ENCODE measurements around the gene SEC14L1.

Gene SEC14L1

GRCh38 chr17:77203436-77203835 lies 62.7 kb downstream of the SEC14L1 start:
- H3K36me3 Mint-ChIP-seq: peaks cover 91% of the 10 kb centered on the region
- H3K4me3 Mint-ChIP-seq: no peak overlapping the region

GRCh38 chr17:77203846-77204245 lies 63.1 kb downstream of the SEC14L1 start:
- no peak overlapping the region for H3K27ac Mint-ChIP-seq
- no peaks in the 10 kb centered on the region for H3K9me3 Mint-ChIP-seq
- no peaks in the 10 kb centered on the region for H3K27me3 Mint-ChIP-seq
- no peak for ATAC-seq
- peaks cover 91% of the 10 kb centered on the region for H3K36me3 Mint-ChIP-seq
- peaks cover 10% of the 10 kb centered on the region for H3K4me1 Mint-ChIP-seq
- no peak overlapping the region for H3K4me3 Mint-ChIP-seq

More at GRCh38 chr17:77203436-77203835, 62.7 kb downstream of the SEC14L1 start:
- Mint-ChIP-seq H3K27me3 (no peaks in the 10 kb centered on the region), H3K27ac (no peak overlapping the region), H3K4me1 (peaks cover 10% of the 10 kb centered on the region), H3K9me3 (no peaks in the 10 kb centered on the region)
- no peak for ATAC-seq

GRCh38 chr17:77204536-77204935 lies 63.8 kb downstream of the SEC14L1 start:
- Mint-ChIP-seq H3K4me3 (no peak overlapping the region), H3K36me3 (peaks cover 91% of the 10 kb centered on the region), H3K9me3 (no peaks in the 10 kb centered on the region), H3K4me1 (peaks cover 10% of the 10 kb centered on the region), H3K27me3 (no peaks in the 10 kb centered on the region), H3K27ac (no peak overlapping the region)
- ATAC-seq: no peak

- Mint-ChIP-seq H3K4me1 (peaks cover 19% of the 10 kb centered on the region), H3K27ac (no peak overlapping the region), H3K36me3 (peaks cover 91% of the 10 kb centered on the region), H3K4me3 (no peak overlapping the region), H3K9me3 (no peaks in the 10 kb centered on the region), H3K27me3 (no peaks in the 10 kb centered on the region)
- ATAC-seq: peak; percentile 60
Observed at GRCh38 chr17:77205396-77206125, 64.8 kb downstream of the SEC14L1 start.

GRCh38 chr17:77206158-77206956 lies 65.6 kb downstream of the SEC14L1 start:
- H3K4me3 Mint-ChIP-seq: no peak overlapping the region
- H3K4me1 Mint-ChIP-seq: peaks cover 27% of the 10 kb centered on the region
- H3K27me3 Mint-ChIP-seq: no peaks in the 10 kb centered on the region
- no peak for ATAC-seq
- no peaks in the 10 kb centered on the region for H3K9me3 Mint-ChIP-seq
- H3K36me3 Mint-ChIP-seq: peaks cover 91% of the 10 kb centered on the region
- no peak overlapping the region for H3K27ac Mint-ChIP-seq

GRCh38 chr17:77207689-77208216 lies 67.0 kb downstream of the SEC14L1 start:
- no peaks in the 10 kb centered on the region for H3K9me3 Mint-ChIP-seq
- H3K4me1 Mint-ChIP-seq: peaks cover 40% of the 10 kb centered on the region
- H3K36me3 Mint-ChIP-seq: peaks cover 92% of the 10 kb centered on the region
- no peaks in the 10 kb centered on the region for H3K27me3 Mint-ChIP-seq
- H3K4me3 Mint-ChIP-seq: no peak overlapping the region
- H3K27ac Mint-ChIP-seq: no peak overlapping the region
- no peak for ATAC-seq

- no peak overlapping the region for H3K27ac Mint-ChIP-seq
- H3K4me3 Mint-ChIP-seq: no peak overlapping the region
- H3K4me1 Mint-ChIP-seq: peaks cover 46% of the 10 kb centered on the region
- no peak for ATAC-seq
- H3K36me3 Mint-ChIP-seq: peaks cover 94% of the 10 kb centered on the region
- no peaks in the 10 kb centered on the region for H3K9me3 Mint-ChIP-seq
- H3K27me3 Mint-ChIP-seq: no peaks in the 10 kb centered on the region
Observed at GRCh38 chr17:77208217-77208808, 67.5 kb downstream of the SEC14L1 start.

GRCh38 chr17:77208856-77209255 lies 68.1 kb downstream of the SEC14L1 start:
- no peak overlapping the region for H3K4me3 Mint-ChIP-seq
- no peak for ATAC-seq
- H3K27me3 Mint-ChIP-seq: no peaks in the 10 kb centered on the region
- peaks cover 47% of the 10 kb centered on the region for H3K4me1 Mint-ChIP-seq
- no peaks in the 10 kb centered on the region for H3K9me3 Mint-ChIP-seq
- H3K27ac Mint-ChIP-seq: no peak overlapping the region
- H3K36me3 Mint-ChIP-seq: peaks cover 94% of the 10 kb centered on the region

GRCh38 chr17:77209330-77209748 lies 68.6 kb downstream of the SEC14L1 start:
- no peaks in the 10 kb centered on the region for H3K27me3 Mint-ChIP-seq
- no peak for ATAC-seq
- no peak overlapping the region for H3K4me3 Mint-ChIP-seq
- peaks cover 47% of the 10 kb centered on the region for H3K4me1 Mint-ChIP-seq
- H3K9me3 Mint-ChIP-seq: no peaks in the 10 kb centered on the region
- H3K27ac Mint-ChIP-seq: no peak overlapping the region
- H3K36me3 Mint-ChIP-seq: peaks cover 95% of the 10 kb centered on the region

GRCh38 chr17:77210331-77210730 lies 69.6 kb downstream of the SEC14L1 start:
- ATAC-seq: no peak
- H3K36me3 Mint-ChIP-seq: peaks cover 97% of the 10 kb centered on the region
- no peaks in the 10 kb centered on the region for H3K9me3 Mint-ChIP-seq
- H3K4me1 Mint-ChIP-seq: peaks cover 47% of the 10 kb centered on the region
- H3K27ac Mint-ChIP-seq: peak overlapping the region; percentile 60
- no peaks in the 10 kb centered on the region for H3K27me3 Mint-ChIP-seq
- no peak overlapping the region for H3K4me3 Mint-ChIP-seq

GRCh38 chr17:77210946-77211541 lies 70.3 kb downstream of the SEC14L1 start:
- ATAC-seq: no peak
- Mint-ChIP-seq H3K4me1 (peaks cover 46% of the 10 kb centered on the region), H3K4me3 (peak overlapping the region; percentile 4), H3K27me3 (no peaks in the 10 kb centered on the region), H3K27ac (peak overlapping the region; percentile 83), H3K9me3 (no peaks in the 10 kb centered on the region), H3K36me3 (peaks cover 96% of the 10 kb centered on the region)

- peak overlapping the region; percentile 83 for H3K27ac Mint-ChIP-seq
Observed at GRCh38 chr17:77211681-77212080, 70.9 kb downstream of the SEC14L1 start.

GRCh38 chr17:77212081-77212832 lies 71.5 kb downstream of the SEC14L1 start:
- Mint-ChIP-seq H3K36me3 (peaks cover 95% of the 10 kb centered on the region), H3K4me1 (peaks cover 42% of the 10 kb centered on the region), H3K9me3 (no peaks in the 10 kb centered on the region), H3K4me3 (peak overlapping the region; percentile 52), H3K27me3 (no peaks in the 10 kb centered on the region), H3K27ac (peak overlapping the region; percentile 83)
- ATAC-seq: peak; percentile 96

More at GRCh38 chr17:77211681-77212080, 70.9 kb downstream of the SEC14L1 start:
- peak overlapping the region; percentile 52 for H3K4me3 Mint-ChIP-seq
- H3K4me1 Mint-ChIP-seq: peaks cover 42% of the 10 kb centered on the region
- H3K36me3 Mint-ChIP-seq: peaks cover 95% of the 10 kb centered on the region
- no peaks in the 10 kb centered on the region for H3K27me3 Mint-ChIP-seq
- no peaks in the 10 kb centered on the region for H3K9me3 Mint-ChIP-seq
- no peak for ATAC-seq

Measured in stimulated activated memory B cell treated with anti-CD40 and anti-IgM and Interleukin-4, amounts not matched to agents 10 μg/mL and 1 μg/mL and 100 μg/mL, for 72 hours (primary cell).